CD4-positive, CD25-positive, alpha-beta regulatory T cell (primary cell): ENCODE results near the gene ACBD5. TPM values are rescaled to one million over a fixed set of nuclear protein-coding genes. Genes with fewer than 3 reads are reported as not detected.
A peak's percentile ranks its signal among the peaks of the same experiment; 100 is the strongest.

Experiments used
- ATAC-seq, 2 donors: fragments of 150-1000 bp; cut with Tn5 transposase; one replicate each; pipeline ENCODE4 v1.10.0; 2021; ENCODE audit warnings: low read depth in 2 of 2, moderate number of reproducible peaks in 2 of 2, moderate library complexity in 1 of 2
- DNase-seq, 3 donors: peaks; one replicate each; pipeline versions ENCODE4 v3.0.0 to v3.0.0-alpha.2; 2012 to 2022; ENCODE audit warnings: mixed read lengths in 1 of 3
- H3K27ac ChIP-seq: one replicate; pipeline ENCODE4 v1.7.0; 2013; ENCODE audit warnings: mild to moderate bottlenecking, low read length; ENCODE audit not compliant: insufficient read depth, poor library complexity, severe bottlenecking
- H3K27me3 ChIP-seq: one replicate; pipeline ENCODE4 v1.7.0; 2013; ENCODE audit warnings: low read length; ENCODE audit not compliant: control insufficient read depth, insufficient read depth
- H3K36me3 ChIP-seq: one replicate; pipeline ENCODE4 v1.7.0; 2013; ENCODE audit warnings: mild to moderate bottlenecking, low read length, moderate library complexity; ENCODE audit not compliant: control insufficient read depth, insufficient read depth
- H3K4me1 ChIP-seq: 2 replicates; pipeline ENCODE4 v1.7.0; 2013; ENCODE audit warnings: mild to moderate bottlenecking, low read length; ENCODE audit not compliant: insufficient read depth, control insufficient read depth, poor library complexity, severe bottlenecking
- H3K4me3 ChIP-seq: one replicate; pipeline ENCODE4 v1.7.0; 2013; ENCODE audit warnings: low read depth, mild to moderate bottlenecking, low read length, moderate library complexity
- H3K9me3 ChIP-seq, 2 experiments: 1 replicate in 1 of 2; 2 replicates in 1 of 2; pipeline ENCODE4 v1.7.0; 2013; ENCODE audit warnings: low read length in 2 of 2, mild to moderate bottlenecking in 1 of 2, moderate library complexity in 1 of 2; ENCODE audit not compliant: control insufficient read depth in 2 of 2
- H3K27ac Mint-ChIP-seq, 3 donors: one replicate each; pipeline ENCODE4 v1.8.0; 2020 to 2022; ENCODE audit warnings: mild to moderate bottlenecking in 3 of 3, mixed read lengths in 3 of 3, moderate library complexity in 2 of 3
- H3K27me3 Mint-ChIP-seq: one replicate; pipeline ENCODE4 v1.8.0; 2022; ENCODE audit warnings: mild to moderate bottlenecking, mixed read lengths
- H3K36me3 Mint-ChIP-seq: one replicate; pipeline ENCODE4 v1.8.0; 2020; ENCODE audit warnings: mixed read lengths
- H3K4me1 Mint-ChIP-seq, 4 donors: one replicate each; pipeline ENCODE4 v1.8.0; 2020 to 2022; ENCODE audit warnings: mixed read lengths in 4 of 4, mild to moderate bottlenecking in 1 of 4
- H3K4me3 Mint-ChIP-seq, 4 donors: one replicate each; pipeline ENCODE4 v1.8.0; 2020 to 2022; ENCODE audit warnings: mild to moderate bottlenecking in 4 of 4, mixed read lengths in 4 of 4, moderate library complexity in 3 of 4
- H3K9me3 Mint-ChIP-seq, 7 donors: one replicate each; pipeline ENCODE4 v1.8.0; 2020 to 2022; ENCODE audit warnings: mixed read lengths in 7 of 7, mild to moderate bottlenecking in 3 of 7, moderate library complexity in 2 of 7
- polyA plus RNA-seq, 4 donors: library from polyadenylated mRNA; unstranded; fragments of 300-500 nt; fragmentation: Illumina TruSeq; gene quantifications; one replicate each; pipeline ENCODE4 v1.2.3, GENCODE V29; 2021
- total RNA-seq: library from RNA; stranded (reverse); gene quantifications from one replicate; pipeline ENCODE4 v1.2.3, GENCODE V29; 2022

Gene ACBD5
- total and polyA plus RNA-seq, 5 donors from 2014 or later = 11.0 to 24.7 (median 11.9) TPM

DNA sequence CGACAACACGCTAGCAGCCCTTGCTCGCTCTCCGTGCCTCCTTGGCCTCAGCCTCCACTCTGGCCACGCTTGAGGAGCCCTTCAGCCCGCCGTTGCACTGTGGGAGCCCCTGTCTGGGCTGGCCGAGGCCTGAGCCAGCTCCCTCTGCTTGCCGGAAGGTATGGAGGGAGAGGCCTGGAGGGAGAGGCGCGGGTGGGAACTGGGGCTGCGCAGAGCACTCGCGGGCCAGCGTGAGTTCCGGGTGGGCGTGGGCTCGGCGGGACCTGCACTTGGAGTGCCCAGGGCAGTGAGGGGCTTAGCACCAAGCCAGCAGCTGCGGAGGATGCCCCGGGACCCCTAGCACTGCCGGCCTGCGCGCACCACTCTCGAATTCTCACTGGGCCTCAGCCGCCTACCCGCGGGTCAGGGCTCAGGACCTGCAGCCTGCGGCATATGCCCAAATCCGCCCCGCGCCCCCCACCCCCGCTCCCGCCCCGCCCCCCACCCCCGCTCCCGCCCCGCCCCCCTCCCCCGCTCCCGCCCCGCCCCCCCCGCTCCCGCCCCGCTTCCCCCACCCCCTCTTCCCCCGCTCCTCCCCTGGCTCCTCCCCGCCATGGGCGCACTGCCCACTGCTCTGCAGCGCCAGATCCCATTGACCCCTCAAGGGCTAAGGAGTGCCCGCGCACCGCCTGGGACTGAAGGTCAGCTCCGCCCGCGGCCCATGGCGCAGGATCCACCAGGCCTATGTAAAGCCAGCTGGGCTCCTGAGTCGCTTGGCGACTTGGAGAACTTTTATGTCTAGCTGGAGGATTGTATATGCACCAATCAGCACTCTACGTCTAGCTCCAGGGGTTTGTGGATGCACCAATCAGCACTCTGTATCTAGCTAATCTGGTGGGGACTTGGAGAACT, 15.9 kb upstream of the ACBD5 start:
- no peak overlapping the region for H3K4me3 ChIP-seq
- no peaks in the 10 kb centered on the region for H3K36me3 ChIP-seq
- H3K36me3 Mint-ChIP-seq = no peaks in the 10 kb centered on the region
- peaks cover 0 to 10% (median 0%) of the 10 kb centered on the region in 7 donors for H3K9me3 Mint-ChIP-seq
- H3K27ac ChIP-seq = no peak overlapping the region
- no peak for DNase-seq
- H3K4me3 Mint-ChIP-seq = peak overlapping the region in 1 of 4 donors; percentile 83
- no peaks in the 10 kb centered on the region for H3K9me3 ChIP-seq
- H3K4me1 ChIP-seq = peaks cover 23% of the 10 kb centered on the region
- no peak for ATAC-seq
- peaks cover 0 to 31% (median 21%) of the 10 kb centered on the region in 4 donors for H3K4me1 Mint-ChIP-seq
- H3K27ac Mint-ChIP-seq = no peak overlapping the region
- H3K27me3 ChIP-seq = peaks cover 24% of the 10 kb centered on the region
- H3K27me3 Mint-ChIP-seq = peaks cover 59% of the 10 kb centered on the region

- ATAC-seq (no peak), DNase-seq (no peak)
- no peak overlapping the region for H3K4me3 ChIP-seq
- H3K27me3 Mint-ChIP-seq = peaks cover 30% of the 10 kb centered on the region
- H3K27ac ChIP-seq = no peak overlapping the region
- H3K4me1 Mint-ChIP-seq = peaks cover 0 to 23% (median 13%) of the 10 kb centered on the region in 4 donors
- peaks cover 13% of the 10 kb centered on the region for H3K4me1 ChIP-seq
- H3K9me3 ChIP-seq = no peaks in the 10 kb centered on the region
- peaks cover 0 to 10% (median 0%) of the 10 kb centered on the region in 7 donors for H3K9me3 Mint-ChIP-seq
- H3K27ac Mint-ChIP-seq = peak overlapping the region in 2 of 3 donors; percentile 75 to 82
- H3K36me3 ChIP-seq = no peaks in the 10 kb centered on the region
- peaks cover 8% of the 10 kb centered on the region for H3K27me3 ChIP-seq
- H3K36me3 Mint-ChIP-seq = no peaks in the 10 kb centered on the region
- peak overlapping the region; percentile 63 to 88 (median 82) for H3K4me3 Mint-ChIP-seq
These were observed 13.0 kb upstream of the ACBD5 start for GRCh38 chr10:27253576-27253975.

GRCh38 chr10:27252267-27253000, 11.8 kb upstream of the ACBD5 start:
- ATAC-seq = peak; percentile 99 to 100
- peak overlapping the region; percentile 58 for H3K4me3 ChIP-seq
- H3K27ac Mint-ChIP-seq = peak overlapping the region in 2 of 3 donors; percentile 20 to 83

DNA sequence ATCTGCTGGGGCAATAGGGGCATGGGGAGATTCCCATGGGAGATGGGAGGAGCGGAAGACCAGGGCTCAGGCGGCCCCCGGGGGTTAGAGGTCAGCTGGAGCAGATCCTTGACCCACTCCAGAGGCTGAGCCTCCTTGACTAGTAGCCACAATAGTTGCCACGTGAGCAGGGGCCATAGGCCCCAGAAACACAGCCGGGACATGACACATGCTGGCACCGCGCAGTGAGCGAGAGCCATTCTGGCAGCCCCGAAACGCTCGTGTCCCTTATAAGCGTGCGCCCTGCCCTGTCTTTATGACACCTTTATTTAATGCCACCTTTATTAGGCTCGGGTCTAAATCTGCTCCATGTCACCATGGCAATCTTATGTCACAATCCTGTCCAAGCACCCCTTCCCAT, 11.0 kb upstream of the ACBD5 start:
- Histone ChIP-seq H3K36me3 (no peaks in the 10 kb centered on the region), H3K9me3 (no peaks in the 10 kb centered on the region), H3K4me3 (no peak overlapping the region), H3K4me1 (no peaks in the 10 kb centered on the region), H3K27ac (no peak overlapping the region), H3K27me3 (no peaks in the 10 kb centered on the region)
- DNase-seq = no peak
- Mint-ChIP-seq H3K27me3 (peaks cover 11% of the 10 kb centered on the region), H3K4me1 (peaks cover 0 to 6% (median 1%) of the 10 kb centered on the region in 4 donors), H3K36me3 (peaks cover 2% of the 10 kb centered on the region), H3K4me3 (peak overlapping the region in 2 of 4 donors; percentile 56 to 88), H3K9me3 (peaks cover 0 to 5% (median 0%) of the 10 kb centered on the region in 7 donors), H3K27ac (peak overlapping the region in 1 of 3 donors; percentile 32)
- ATAC-seq = no peak

More at GRCh38 chr10:27252267-27253000, 11.8 kb upstream of the ACBD5 start:
- Histone ChIP-seq H3K36me3 (no peaks in the 10 kb centered on the region), H3K27me3 (peaks cover 3% of the 10 kb centered on the region), H3K9me3 (no peaks in the 10 kb centered on the region), H3K27ac (peak overlapping the region; percentile 74), H3K4me1 (peaks cover 1% of the 10 kb centered on the region)
- H3K4me3 Mint-ChIP-seq = peak overlapping the region; percentile 81 to 89 (median 86)
- peaks cover 19% of the 10 kb centered on the region for H3K27me3 Mint-ChIP-seq
- peaks cover 0 to 10% (median 0%) of the 10 kb centered on the region in 7 donors for H3K9me3 Mint-ChIP-seq
- peak; percentile 67 to 81 (median 80) for DNase-seq
- no peaks in the 10 kb centered on the region for H3K36me3 Mint-ChIP-seq
- peaks cover 0 to 11% (median 5%) of the 10 kb centered on the region in 4 donors for H3K4me1 Mint-ChIP-seq

DNA sequence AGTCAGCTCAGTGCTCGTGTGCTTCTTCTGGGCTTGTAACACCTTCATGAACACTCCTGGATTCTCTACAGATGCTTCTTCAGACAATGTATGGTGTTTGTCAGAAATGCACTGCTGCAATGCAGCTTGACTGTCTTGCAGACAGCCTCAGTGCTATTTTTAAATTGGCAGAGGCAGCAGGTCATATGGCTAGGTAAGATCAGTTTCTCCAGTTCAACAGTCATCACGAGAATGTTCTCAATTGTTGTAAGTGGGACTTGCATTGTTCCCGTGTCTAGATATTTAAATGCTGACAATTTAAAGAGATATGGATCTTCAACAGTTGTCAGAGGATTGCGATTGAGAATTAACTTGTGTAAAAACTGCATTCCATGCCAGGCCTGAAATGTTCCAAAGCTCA, 7.6 kb upstream of the ACBD5 start:
- Histone ChIP-seq H3K9me3 (no peaks in the 10 kb centered on the region), H3K36me3 (no peaks in the 10 kb centered on the region), H3K27ac (no peak overlapping the region), H3K4me3 (no peak overlapping the region), H3K27me3 (no peaks in the 10 kb centered on the region), H3K4me1 (peaks cover 5% of the 10 kb centered on the region)
- peaks cover 0 to under 1% (median 0%) of the 10 kb centered on the region in 7 donors for H3K9me3 Mint-ChIP-seq
- peaks cover 10% of the 10 kb centered on the region for H3K36me3 Mint-ChIP-seq
- peaks cover 0 to 11% (median 8%) of the 10 kb centered on the region in 4 donors for H3K4me1 Mint-ChIP-seq
- no peak overlapping the region for H3K4me3 Mint-ChIP-seq
- DNase-seq (no peak), ATAC-seq (no peak)
- H3K27me3 Mint-ChIP-seq = peaks cover under 1% of the 10 kb centered on the region
- H3K27ac Mint-ChIP-seq = no peak overlapping the region

- peaks cover 10% of the 10 kb centered on the region for H3K36me3 Mint-ChIP-seq
- peaks cover 0 to 3% (median 0%) of the 10 kb centered on the region in 7 donors for H3K9me3 Mint-ChIP-seq
- H3K27ac Mint-ChIP-seq = no peak overlapping the region
- Histone ChIP-seq H3K36me3 (no peaks in the 10 kb centered on the region), H3K4me1 (peaks cover 12% of the 10 kb centered on the region), H3K4me3 (no peak overlapping the region), H3K27ac (no peak overlapping the region), H3K9me3 (no peaks in the 10 kb centered on the region), H3K27me3 (no peaks in the 10 kb centered on the region)
- no peak for DNase-seq
- H3K4me3 Mint-ChIP-seq = no peak overlapping the region
- H3K27me3 Mint-ChIP-seq = peaks cover 4% of the 10 kb centered on the region
- no peak for ATAC-seq
- peaks cover 0 to 19% (median 13%) of the 10 kb centered on the region in 4 donors for H3K4me1 Mint-ChIP-seq
These were observed 6.8 kb upstream of the ACBD5 start for GRCh38 chr10:27247441-27247840.

GRCh38 chr10:27247006-27247405, 6.4 kb upstream of the ACBD5 start:
- DNase-seq (no peak), ATAC-seq (no peak)
- Mint-ChIP-seq H3K9me3 (peaks cover 0 to 3% (median 0%) of the 10 kb centered on the region in 7 donors), H3K4me3 (peak overlapping the region in 1 of 4 donors; percentile 46), H3K27me3 (peaks cover 7% of the 10 kb centered on the region), H3K36me3 (peaks cover 10% of the 10 kb centered on the region), H3K27ac (no peak overlapping the region), H3K4me1 (peaks cover 0 to 22% (median 14%) of the 10 kb centered on the region in 4 donors)
- Histone ChIP-seq H3K27ac (no peak overlapping the region), H3K36me3 (no peaks in the 10 kb centered on the region), H3K4me3 (no peak overlapping the region), H3K9me3 (no peaks in the 10 kb centered on the region), H3K4me1 (peaks cover 13% of the 10 kb centered on the region), H3K27me3 (no peaks in the 10 kb centered on the region)
